HG03520 (cell line): ENCODE measurements around the gene SEC22A.

ENCODE experiments used
- ATAC-seq: cut with Tn5 transposase; IDR thresholded peaks from one replicate; pipeline ENCODE4 v1.9.1; 2021; ENCODE audit warnings: mild to moderate bottlenecking, moderate library complexity; ENCODE audit not compliant: unreplicated experiment

The SEC22A gene

GRCh38 chr3:123262226-123262625, 60.5 kb downstream of the SEC22A start:
- ATAC-seq, result no peak

GRCh38 chr3:123262868-123263267, 61.1 kb downstream of the SEC22A start:
- ATAC-seq, result no peak

GRCh38 chr3:123263941-123264340, 62.2 kb downstream of the SEC22A start:
- ATAC-seq, result no peak

- no peak for ATAC-seq
Observed at GRCh38 chr3:123267821-123268220, 66.1 kb downstream of the SEC22A start.

- no peak for ATAC-seq
Observed at GRCh38 chr3:123270818-123271217, 69.1 kb downstream of the SEC22A start.

GRCh38 chr3:123271466-123272159, 69.9 kb downstream of the SEC22A start:
- ATAC-seq, result no peak

- no peak for ATAC-seq
Observed at GRCh38 chr3:123272547-123272946, 70.8 kb downstream of the SEC22A start.

- no peak for ATAC-seq
Observed at GRCh38 chr3:123275691-123276090, 73.9 kb downstream of the SEC22A start.

- ATAC-seq, result no peak
Observed at GRCh38 chr3:123276346-123277006, 74.7 kb downstream of the SEC22A start.

GRCh38 chr3:123277106-123277505, 75.4 kb downstream of the SEC22A start:
- ATAC-seq, result no peak

GRCh38 chr3:123278446-123278845, 76.7 kb downstream of the SEC22A start:
- no peak for ATAC-seq

- ATAC-seq, result no peak
Observed at GRCh38 chr3:123279121-123279520, 77.4 kb downstream of the SEC22A start.

- ATAC-seq, result no peak
Observed at GRCh38 chr3:123281406-123281805, 79.7 kb downstream of the SEC22A start.

- ATAC-seq, result no peak
Observed at GRCh38 chr3:123281929-123282328, 80.2 kb downstream of the SEC22A start.

- ATAC-seq, result no peak
Observed at GRCh38 chr3:123282461-123282860, 80.7 kb downstream of the SEC22A start.

GRCh38 chr3:123283074-123283473, 81.3 kb downstream of the SEC22A start:
- ATAC-seq, result no peak

- no peak for ATAC-seq
Observed at GRCh38 chr3:123283657-123284398, 82.1 kb downstream of the SEC22A start.

- ATAC-seq, result no peak
Observed at GRCh38 chr3:123284399-123285010, 82.8 kb downstream of the SEC22A start.

- ATAC-seq, result no peak
Observed at GRCh38 chr3:123285066-123285465, 83.3 kb downstream of the SEC22A start.

- no peak for ATAC-seq
Observed at GRCh38 chr3:123285479-123285878, 83.7 kb downstream of the SEC22A start.

GRCh38 chr3:123285931-123286307, 84.2 kb downstream of the SEC22A start:
- no peak for ATAC-seq
